Keratinocyte (primary cell): ENCODE data around the gene CACNB4.

Experiments
- CTCF ChIP-seq, 3 experiments: IDR thresholded peaks in 1 of 3; conservative IDR thresholded peaks in 1 of 3; optimal IDR thresholded peaks in 1 of 3; 2 replicates in 2 of 3; 3 replicates in 1 of 3; pipeline versions ENCODE3 to v1.5.1; 2011; ENCODE audit warnings: low read length in 3 of 3, mild to moderate bottlenecking in 3 of 3, moderate library complexity in 2 of 3, control low read depth in 1 of 3, inconsistent platforms in 1 of 3; ENCODE audit not compliant: insufficient read depth in 2 of 3; ENCODE audit errors: extremely low read depth in 1 of 3
- EZH2 ChIP-seq: IDR thresholded peaks from one replicate; pipeline ENCODE4 v1.6.1; 2012; ENCODE audit warnings: inconsistent platforms, mild to moderate bottlenecking, low read length, moderate library complexity

- no peak for TF ChIP-seq CTCF (optimal IDR thresholded peaks at IDR 0.05 in 1 of 3, IDR thresholded peaks at IDR 0.05 in 1 of 3, conservative IDR thresholded peaks at IDR 0.05 in 1 of 3; ENCODE audit: extremely low read depth in 1 of 3, insufficient read depth in 2 of 3, low read length in 3 of 3)
- no peak for TF ChIP-seq EZH2
Observed at GRCh38 chr2:151937966-151938365, 160.9 kb downstream of the CACNB4 start.
